ENCODE results near the gene KIF6.

Gene KIF6

GRCh38 chr6:39594285-39594684 is 130.9 kb downstream of the KIF6 start:
- H3K27ac ChIP-seq (ENCODE audit: low read length) = no peak overlapping the region
- no peaks in the 10 kb centered on the region for H4K20me1 ChIP-seq (ENCODE audit: insufficient read depth, low read length)
- H3K9me3 ChIP-seq (ENCODE audit: insufficient read depth, low read length, severe bottlenecking) = no peaks in the 10 kb centered on the region
- H3K79me2 ChIP-seq (ENCODE audit: insufficient read depth, low read length) = no peaks in the 10 kb centered on the region
- ATAC-seq (ENCODE audit: insufficient read depth, low read depth) (no peak), DNase-seq (no peak)
- no peaks in the 10 kb centered on the region for H3K36me3 ChIP-seq (ENCODE audit: insufficient read depth, low read length)
- H3K27me3 ChIP-seq (ENCODE audit: insufficient read depth, low read length, poor library complexity) = no peaks in the 10 kb centered on the region
- H3K4me1 ChIP-seq (ENCODE audit: insufficient read depth, low read length) = no peaks in the 10 kb centered on the region
- H2AFZ ChIP-seq (ENCODE audit: low read depth, low read length) = no peak overlapping the region
- H3K9ac ChIP-seq (ENCODE audit: low read depth, low read length) = no peak overlapping the region
- H3K4me3 ChIP-seq (ENCODE audit: low read depth in 1 of 2, low read length in 2 of 2) = no peak overlapping the region
- no peak for TF ChIP-seq EZH2 (IDR thresholded peaks at IDR 0.05; ENCODE audit: borderline replicate concordance, low read depth, low read length, severe bottlenecking)
- TF ChIP-seq, protein P1, sequence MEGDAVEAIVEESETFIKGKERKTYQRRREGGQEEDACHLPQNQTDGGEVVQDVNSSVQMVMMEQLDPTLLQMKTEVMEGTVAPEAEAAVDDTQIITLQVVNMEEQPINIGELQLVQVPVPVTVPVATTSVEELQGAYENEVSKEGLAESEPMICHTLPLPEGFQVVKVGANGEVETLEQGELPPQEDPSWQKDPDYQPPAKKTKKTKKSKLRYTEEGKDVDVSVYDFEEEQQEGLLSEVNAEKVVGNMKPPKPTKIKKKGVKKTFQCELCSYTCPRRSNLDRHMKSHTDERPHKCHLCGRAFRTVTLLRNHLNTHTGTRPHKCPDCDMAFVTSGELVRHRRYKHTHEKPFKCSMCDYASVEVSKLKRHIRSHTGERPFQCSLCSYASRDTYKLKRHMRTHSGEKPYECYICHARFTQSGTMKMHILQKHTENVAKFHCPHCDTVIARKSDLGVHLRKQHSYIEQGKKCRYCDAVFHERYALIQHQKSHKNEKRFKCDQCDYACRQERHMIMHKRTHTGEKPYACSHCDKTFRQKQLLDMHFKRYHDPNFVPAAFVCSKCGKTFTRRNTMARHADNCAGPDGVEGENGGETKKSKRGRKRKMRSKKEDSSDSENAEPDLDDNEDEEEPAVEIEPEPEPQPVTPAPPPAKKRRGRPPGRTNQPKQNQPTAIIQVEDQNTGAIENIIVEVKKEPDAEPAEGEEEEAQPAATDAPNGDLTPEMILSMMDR (IDR thresholded peaks at IDR 0.05; ENCODE audit: borderline replicate concordance, extremely low read depth, low read length, poor library complexity, severe bottlenecking) = no peak
- H3K4me2 ChIP-seq (ENCODE audit: insufficient read depth, low read length) = no peak overlapping the region

DNA sequence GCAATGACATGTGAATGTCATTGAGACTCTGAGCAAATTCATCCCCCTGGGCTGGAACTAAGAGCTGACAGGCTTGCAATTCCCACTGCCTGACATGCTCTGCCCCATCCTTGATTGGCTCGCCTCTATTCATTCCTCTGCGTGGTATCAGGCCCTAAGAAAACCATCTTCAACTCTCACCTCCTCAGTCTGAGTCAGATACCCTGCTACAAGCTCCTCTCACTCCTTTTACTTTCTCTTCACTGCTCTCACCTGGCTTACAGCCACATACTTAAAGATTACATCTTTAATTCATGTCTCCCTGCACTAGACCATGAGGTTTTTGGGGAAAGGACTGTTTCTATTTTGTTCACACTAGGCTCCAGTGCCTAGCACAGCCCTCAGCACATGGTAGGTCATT is 131.6 kb downstream of the KIF6 start:
- H3K36me3 ChIP-seq (ENCODE audit: insufficient read depth, low read length) = no peaks in the 10 kb centered on the region

DNA sequence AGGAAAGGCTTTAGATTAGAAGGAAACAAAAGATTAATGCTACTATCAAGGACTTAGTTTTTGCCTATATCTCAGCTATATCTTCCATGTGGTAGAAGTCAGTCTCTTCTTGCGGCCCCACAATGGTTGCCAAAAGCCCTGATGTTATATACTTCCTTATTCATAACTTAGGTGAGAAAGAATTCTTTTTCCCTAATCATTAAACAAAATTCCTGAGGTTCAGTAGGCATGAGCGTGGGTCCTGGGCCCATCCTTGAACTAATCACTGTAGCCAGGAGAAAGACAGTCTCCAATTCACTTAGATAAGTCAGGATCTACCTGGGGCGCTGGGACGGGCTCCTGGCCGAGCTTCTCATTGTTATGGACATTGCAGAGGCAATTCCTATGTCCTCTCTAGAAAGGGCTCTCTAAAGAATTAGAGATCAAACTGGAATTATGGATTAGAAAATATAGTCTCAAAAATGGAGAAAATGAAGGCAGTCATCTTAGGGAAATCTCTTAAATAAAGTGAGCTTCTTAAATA is 134.3 kb downstream of the KIF6 start:
- H3K4me2 ChIP-seq (ENCODE audit: insufficient read depth, low read length) = no peak overlapping the region
- H3K4me1 ChIP-seq (ENCODE audit: insufficient read depth, low read length) = no peaks in the 10 kb centered on the region
- no peaks in the 10 kb centered on the region for H3K36me3 ChIP-seq (ENCODE audit: insufficient read depth, low read length)
- H2AFZ ChIP-seq (ENCODE audit: low read depth, low read length) = no peak overlapping the region
- no peaks in the 10 kb centered on the region for H3K27me3 ChIP-seq (ENCODE audit: insufficient read depth, low read length, poor library complexity)
- H3K27ac ChIP-seq (ENCODE audit: low read length) = no peak overlapping the region
- DNase-seq (no peak), ATAC-seq (ENCODE audit: insufficient read depth, low read depth) (no peak)
- no peak overlapping the region for H3K4me3 ChIP-seq (ENCODE audit: low read depth in 1 of 2, low read length in 2 of 2)
- H3K79me2 ChIP-seq (ENCODE audit: insufficient read depth, low read length) = no peaks in the 10 kb centered on the region
- H3K9me3 ChIP-seq (ENCODE audit: insufficient read depth, low read length, severe bottlenecking) = no peaks in the 10 kb centered on the region
- H4K20me1 ChIP-seq (ENCODE audit: insufficient read depth, low read length) = no peaks in the 10 kb centered on the region
- H3K9ac ChIP-seq (ENCODE audit: low read depth, low read length) = no peak overlapping the region
- TF ChIP-seq EZH2 (IDR thresholded peaks at IDR 0.05; ENCODE audit: borderline replicate concordance, low read depth, low read length, severe bottlenecking) = no peak
- TF ChIP-seq, protein P1 (IDR thresholded peaks at IDR 0.05; ENCODE audit: borderline replicate concordance, extremely low read depth, low read length, poor library complexity, severe bottlenecking) = no peak

More for the DNA sequence above, 131.6 kb downstream of the KIF6 start:
- no peak overlapping the region for H3K4me2 ChIP-seq (ENCODE audit: insufficient read depth, low read length)
- no peaks in the 10 kb centered on the region for H3K79me2 ChIP-seq (ENCODE audit: insufficient read depth, low read length)
- no peaks in the 10 kb centered on the region for H3K4me1 ChIP-seq (ENCODE audit: insufficient read depth, low read length)
- ATAC-seq (ENCODE audit: insufficient read depth, low read depth) (no peak), DNase-seq (no peak)
- H3K27me3 ChIP-seq (ENCODE audit: insufficient read depth, low read length, poor library complexity) = no peaks in the 10 kb centered on the region
- no peak for TF ChIP-seq EZH2 (IDR thresholded peaks at IDR 0.05; ENCODE audit: borderline replicate concordance, low read depth, low read length, severe bottlenecking)
- TF ChIP-seq, protein P1 (IDR thresholded peaks at IDR 0.05; ENCODE audit: borderline replicate concordance, extremely low read depth, low read length, poor library complexity, severe bottlenecking) = no peak
- no peak overlapping the region for H3K4me3 ChIP-seq (ENCODE audit: low read depth in 1 of 2, low read length in 2 of 2)
- no peak overlapping the region for H2AFZ ChIP-seq (ENCODE audit: low read depth, low read length)
- H4K20me1 ChIP-seq (ENCODE audit: insufficient read depth, low read length) = no peaks in the 10 kb centered on the region
- H3K9ac ChIP-seq (ENCODE audit: low read depth, low read length) = no peak overlapping the region
- no peak overlapping the region for H3K27ac ChIP-seq (ENCODE audit: low read length)
- no peaks in the 10 kb centered on the region for H3K9me3 ChIP-seq (ENCODE audit: insufficient read depth, low read length, severe bottlenecking)

- H3K4me1 ChIP-seq (ENCODE audit: insufficient read depth, low read length) = no peaks in the 10 kb centered on the region
- no peak for TF ChIP-seq EZH2 (IDR thresholded peaks at IDR 0.05; ENCODE audit: borderline replicate concordance, low read depth, low read length, severe bottlenecking)
- TF ChIP-seq, protein P1 (IDR thresholded peaks at IDR 0.05; ENCODE audit: borderline replicate concordance, extremely low read depth, low read length, poor library complexity, severe bottlenecking) = no peak
These were observed 138.1 kb downstream of the KIF6 start for GRCh38 chr6:39587080-39587479.

More at GRCh38 chr6:39587080-39587479, 138.1 kb downstream of the KIF6 start:
- H2AFZ ChIP-seq (ENCODE audit: low read depth, low read length) = no peak overlapping the region
- H3K4me2 ChIP-seq (ENCODE audit: insufficient read depth, low read length) = no peak overlapping the region
- H3K27me3 ChIP-seq (ENCODE audit: insufficient read depth, low read length, poor library complexity) = no peaks in the 10 kb centered on the region
- no peaks in the 10 kb centered on the region for H3K36me3 ChIP-seq (ENCODE audit: insufficient read depth, low read length)
- H3K4me3 ChIP-seq (ENCODE audit: low read depth in 1 of 2, low read length in 2 of 2) = no peak overlapping the region
- no peak overlapping the region for H3K9ac ChIP-seq (ENCODE audit: low read depth, low read length)
- no peak for DNase-seq
- H4K20me1 ChIP-seq (ENCODE audit: insufficient read depth, low read length) = no peaks in the 10 kb centered on the region
- no peak for ATAC-seq (ENCODE audit: insufficient read depth, low read depth)
- no peaks in the 10 kb centered on the region for H3K9me3 ChIP-seq (ENCODE audit: insufficient read depth, low read length, severe bottlenecking)
- H3K79me2 ChIP-seq (ENCODE audit: insufficient read depth, low read length) = no peaks in the 10 kb centered on the region
- H3K27ac ChIP-seq (ENCODE audit: low read length) = no peak overlapping the region
